Measurements from ENCODE around the gene DENND4A. TPM values are rescaled to one million over a fixed set of nuclear protein-coding genes. Genes with fewer than 3 reads are reported as not detected.

Gene DENND4A
- total and polyA plus RNA-seq, 9 of the 15 experiments (the other 6 are each of a cell fraction or from before 2014, with no cell fraction given): 6.8 to 32.3 (median 19.9) TPM

DNA sequence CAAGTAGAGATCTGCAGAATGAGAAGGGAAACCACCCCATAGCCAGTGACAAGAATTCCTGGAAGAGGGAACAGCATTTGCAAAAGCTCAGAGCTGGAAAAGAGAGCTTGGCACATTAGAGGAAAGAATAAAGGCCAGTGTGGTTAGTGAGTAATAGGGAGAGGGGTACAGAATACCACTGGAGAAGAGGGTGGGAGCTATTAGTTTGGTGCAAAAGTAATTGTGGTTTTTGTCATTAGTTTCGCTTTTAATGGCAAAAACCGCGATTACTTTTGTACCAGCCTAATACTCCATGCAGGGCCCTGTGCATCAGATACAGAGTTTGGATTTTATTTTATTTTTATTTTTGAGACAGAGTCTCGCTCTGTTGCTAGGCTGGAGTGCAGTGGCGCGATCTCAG is 160.6 kb downstream of the DENND4A start:
- DNase-seq (ENCODE audit: extremely low read depth in 1 of 4, low spot score in 3 of 4) (no peak), ATAC-seq (no peak), FAIRE-seq (no peak)
- TF ChIP-seq LARP7 (IDR thresholded peaks at IDR 0.05) (no peak), FUS (optimal IDR thresholded peaks at IDR 0.05; ENCODE audit: low read depth, low read length) (no peak), ZNF174 (CRISPR knock-in tag; IDR thresholded peaks at IDR 0.05) (no peak), HSF4 (CRISPR knock-in tag; IDR thresholded peaks at IDR 0.05; ENCODE audit: borderline replicate concordance) (no peak), XRCC5 (IDR thresholded peaks at IDR 0.05; ENCODE audit: low read depth, low read length) (no peak), ZNF282 (CRISPR knock-in tag; IDR thresholded peaks at IDR 0.05) (no peak)
- no peak overlapping the region for H3K9ac ChIP-seq (ENCODE audit: insufficient read depth in 1 of 2, low read depth in 2 of 2, low read length in 2 of 2)
- CTCF ChIA-PET (ENCODE audit: low intra/inter-chr PET ratio): no interaction called here
- no peak overlapping the region for H3K4me3 ChIP-seq
- no peak overlapping the region for H3K4me2 ChIP-seq (ENCODE audit: insufficient read depth, low read length)
- no peaks in the 10 kb centered on the region for H3K27me3 ChIP-seq (ENCODE audit: control insufficient read depth in 2 of 2, insufficient read depth in 2 of 2, low read length in 2 of 2)
- BruUV-seq (replicated peaks): no TSS peak
- H3K4me1 ChIP-seq (replicated peaks in 1 of 2; ENCODE audit: control insufficient read depth in 2 of 2, insufficient read depth in 2 of 2, low read length in 2 of 2): peaks cover 0 to 8% of the 10 kb centered on the region in 2 experiments; a peak in 2 of 5 replicates
- no peak overlapping the region for H2AFZ ChIP-seq (ENCODE audit: low read depth, low read length)
- H3K9me1 ChIP-seq (ENCODE audit: control insufficient read depth, insufficient read depth, low read length): no peaks in the 10 kb centered on the region
- no peaks in the 10 kb centered on the region for H4K20me1 ChIP-seq (replicated peaks; ENCODE audit: control insufficient read depth, insufficient read depth, low read length)
- no peaks in the 10 kb centered on the region for H3K9me3 ChIP-seq (replicated peaks; ENCODE audit: control insufficient read depth, insufficient read depth, low read depth, low read length)
- WGBS (ENCODE audit: insufficient coverage, low coverage, missing lambda C conversion rate): 62% methylated on average over 4 of the region's 6 CpGs
- in situ Hi-C loops (cut with MboI): loop anchor here (25.0 kb wide), 1 partner anchor 231 kb away; the partner anchor contains the start of gene RAB11A
- intact Hi-C loops (cut with micrococcal nuclease): loop anchor here (10.0 kb wide), 1 partner anchor 317 kb away; no protein-coding TSS in a partner anchor
- H3K79me2 ChIP-seq (ENCODE audit: control insufficient read depth, insufficient read depth, low read length): no peaks in the 10 kb centered on the region
- no peak overlapping the region for H3K27ac ChIP-seq (ENCODE audit: extremely low read depth, low read depth, low read length)
- POLR2A ChIA-PET: interaction anchor here (0.6 to 0.7 kb wide), 2 partner anchors 9 to 636 kb away, joined by 3 read pairs; no protein-coding TSS in a partner anchor
- no peaks in the 10 kb centered on the region for H3K36me3 ChIP-seq (ENCODE audit: control insufficient read depth, insufficient read depth, low read length)

DNA sequence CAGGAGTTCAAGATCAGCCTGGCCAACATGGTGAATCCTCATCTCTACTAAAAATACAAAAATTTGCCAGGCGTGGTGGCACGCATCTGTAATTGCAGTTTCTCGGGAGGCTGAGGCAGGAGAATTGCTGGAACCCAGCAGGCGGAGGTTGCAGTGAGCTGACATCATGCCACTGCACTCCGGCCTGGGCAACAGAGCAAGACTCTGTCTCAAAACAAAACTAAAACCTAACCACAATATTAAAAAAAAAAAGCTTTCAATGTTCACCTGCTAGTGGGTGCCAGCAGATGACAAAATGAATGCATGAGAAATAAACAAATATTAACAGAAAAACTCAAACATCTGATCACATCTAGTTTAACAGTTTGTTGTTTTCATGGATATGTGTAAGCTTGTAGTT is 161.3 kb downstream of the DENND4A start:
- Histone ChIP-seq H3K9me3 (replicated peaks; ENCODE audit: control insufficient read depth, insufficient read depth, low read depth, low read length) (no peaks in the 10 kb centered on the region), H3K79me2 (ENCODE audit: control insufficient read depth, insufficient read depth, low read length) (no peaks in the 10 kb centered on the region), H3K4me3 (no peak overlapping the region), H2AFZ (ENCODE audit: low read depth, low read length) (no peak overlapping the region), H4K20me1 (replicated peaks; ENCODE audit: control insufficient read depth, insufficient read depth, low read length) (no peaks in the 10 kb centered on the region), H3K4me1 (replicated peaks in 1 of 2; ENCODE audit: control insufficient read depth in 2 of 2, insufficient read depth in 2 of 2, low read length in 2 of 2) (peaks cover 0 to 10% of the 10 kb centered on the region in 2 experiments; a peak in 2 of 5 replicates), H3K27me3 (ENCODE audit: control insufficient read depth in 2 of 2, insufficient read depth in 2 of 2, low read length in 2 of 2) (no peaks in the 10 kb centered on the region), H3K27ac (ENCODE audit: extremely low read depth, low read depth, low read length) (no peak overlapping the region), H3K9ac (ENCODE audit: insufficient read depth in 1 of 2, low read depth in 2 of 2, low read length in 2 of 2) (no peak overlapping the region), H3K36me3 (ENCODE audit: control insufficient read depth, insufficient read depth, low read length) (no peaks in the 10 kb centered on the region), H3K4me2 (ENCODE audit: insufficient read depth, low read length) (no peak overlapping the region), H3K9me1 (ENCODE audit: control insufficient read depth, insufficient read depth, low read length) (no peaks in the 10 kb centered on the region)
- ATAC-seq (no peak), DNase-seq (ENCODE audit: extremely low read depth in 1 of 4, low spot score in 3 of 4) (no peak), FAIRE-seq (no peak)
- no peak for TF ChIP-seq MAFF (IDR thresholded peaks at IDR 0.05; ENCODE audit: low read length)
- TF ChIP-seq BACH1 (tag; IDR thresholded peaks at IDR 0.05): no peak
- TF ChIP-seq GTF2A2 (tag; IDR thresholded peaks at IDR 0.05): no peak
- TF ChIP-seq SMARCA5 (IDR thresholded peaks at IDR 0.05): no peak
- no peak for TF ChIP-seq GATAD2A (IDR thresholded peaks at IDR 0.05)
- no peak for TF ChIP-seq ZNF589 (CRISPR knock-in tag; IDR thresholded peaks at IDR 0.05; ENCODE audit: low read depth)
- TF ChIP-seq, protein P1, sequence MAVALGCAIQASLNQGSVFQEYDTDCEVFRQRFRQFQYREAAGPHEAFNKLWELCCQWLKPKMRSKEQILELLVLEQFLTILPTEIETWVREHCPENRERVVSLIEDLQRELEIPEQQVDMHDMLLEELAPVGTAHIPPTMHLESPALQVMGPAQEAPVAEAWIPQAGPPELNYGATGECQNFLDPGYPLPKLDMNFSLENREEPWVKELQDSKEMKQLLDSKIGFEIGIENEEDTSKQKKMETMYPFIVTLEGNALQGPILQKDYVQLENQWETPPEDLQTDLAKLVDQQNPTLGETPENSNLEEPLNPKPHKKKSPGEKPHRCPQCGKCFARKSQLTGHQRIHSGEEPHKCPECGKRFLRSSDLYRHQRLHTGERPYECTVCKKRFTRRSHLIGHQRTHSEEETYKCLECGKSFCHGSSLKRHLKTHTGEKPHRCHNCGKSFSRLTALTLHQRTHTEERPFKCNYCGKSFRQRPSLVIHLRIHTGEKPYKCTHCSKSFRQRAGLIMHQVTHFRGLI (CRISPR knock-in tag; IDR thresholded peaks at IDR 0.05): no peak
- TF ChIP-seq ZNF232 (CRISPR knock-in tag; IDR thresholded peaks at IDR 0.05): no peak
- TF ChIP-seq HNRNPUL1 (IDR thresholded peaks at IDR 0.05; ENCODE audit: low read length): no peak
- TF ChIP-seq HDAC8 (tag; IDR thresholded peaks at IDR 0.05): no peak
- intact Hi-C loops (cut with micrococcal nuclease) (loop anchor here (10.0 kb wide), 1 partner anchor 316 kb away; no protein-coding TSS in a partner anchor), in situ Hi-C loops (cut with MboI) (loop anchor here (25.0 kb wide), 1 partner anchor 232 kb away; the partner anchor contains the start of gene RAB11A)
- CTCF ChIA-PET (ENCODE audit: low intra/inter-chr PET ratio): no interaction called here
- BruUV-seq (replicated peaks): no TSS peak
- POLR2A ChIA-PET: interaction anchor here (0.7 kb wide), 1 partner anchor 636 kb away, joined by 3 read pairs; no protein-coding TSS in a partner anchor
- 70% methylated on average over 5 of the region's 5 CpGs for WGBS (ENCODE audit: insufficient coverage, low coverage, missing lambda C conversion rate)
